GM23248 (cell line): Measurements from ENCODE around the gene MAGEB17.
"Not testable (repeated sequence)": the region's sequence is repeated elsewhere in the genome, so short reads cannot be mapped to it uniquely, and the experiment has no call there.

Source experiments
- EZH2 ChIP-seq: fragments of 200-600 bp; sonication (generic); IDR thresholded peaks from 2 replicates; pipeline ENCODE4 v1.6.1; 2018; ENCODE audit warnings: antibody characterized with exemption, mild to moderate bottlenecking; ENCODE audit not compliant: insufficient read depth, poor library complexity, severe bottlenecking
- EZH2phosphoT487 ChIP-seq: fragments of 200-600 bp; sonication (generic); IDR thresholded peaks from 2 replicates; pipeline ENCODE4 v1.6.1; 2018; ENCODE audit warnings: antibody characterized with exemption, moderate library complexity, mild to moderate bottlenecking, low read depth; ENCODE audit not compliant: insufficient read depth

- TF ChIP-seq EZH2phosphoT487, EZH2: not testable (repeated sequence)
Observed at GRCh38 chrX:16183843-16184242, 16.6 kb downstream of the MAGEB17 start.
